ENCODE measurements around the gene LRRC71.

GRCh38 chr1:156894711-156895454 is 25.5 kb upstream of the LRRC71 start:
- TF ChIP-seq CTCF (conservative IDR thresholded peaks at IDR 0.05; ENCODE audit: low read depth, low read length) (no peak), CEBPB (IDR thresholded peaks at IDR 0.05; ENCODE audit: low read depth, low read length) (no peak), BHLHE40 (IDR thresholded peaks at IDR 0.05; ENCODE audit: low read depth, low read length) (no peak), RAD21 (IDR thresholded peaks at IDR 0.05; ENCODE audit: low read length) (no peak), POLR2A (IDR thresholded peaks at IDR 0.05; ENCODE audit: low read depth, low read length) (no peak), MAZ (IDR thresholded peaks at IDR 0.05; ENCODE audit: borderline replicate concordance, low read depth, low read length) (no peak), MAFK (IDR thresholded peaks at IDR 0.05; ENCODE audit: low read depth, low read length) (no peak), RFX5 (IDR thresholded peaks at IDR 0.05; ENCODE audit: low read depth, low read length) (no peak), USF2 (IDR thresholded peaks at IDR 0.05; ENCODE audit: low read depth, low read length) (no peak), RCOR1 (IDR thresholded peaks at IDR 0.05; ENCODE audit: insufficient replicate concordance, low read length) (no peak), MXI1 (IDR thresholded peaks at IDR 0.05; ENCODE audit: borderline replicate concordance, low read depth, low read length) (no peak), SMC3 (IDR thresholded peaks at IDR 0.05; ENCODE audit: low read depth, low read length) (no peak), NFE2L2 (IDR thresholded peaks at IDR 0.05; ENCODE audit: low read depth, low read length) (no peak), FOS (IDR thresholded peaks at IDR 0.05; ENCODE audit: low read depth, low read length) (no peak)

All from IMR-90 (cell line).